Stomach (tissue), 9 donors: Measurements from ENCODE around the gene CHST11. TPM values are rescaled to one million over a fixed set of nuclear protein-coding genes. Genes with fewer than 3 reads are reported as not detected.

Experiments used
- DNase-seq, 2 donors: peaks; one replicate each; pipeline versions ENCODE4 v3.0.0 to v3.0.0-alpha.2; 2013 to 2019
- H3K27ac ChIP-seq, 5 donors: fragments of 200-600 bp in 4 of 5; sonication (generic) in 4 of 5; one replicate each; pipeline ENCODE4 v1.5.1; 2013 to 2019; ENCODE audit warnings: mild to moderate bottlenecking in 1 of 5, moderate library complexity in 1 of 5
- H3K27me3 ChIP-seq, 3 donors: fragments of 200-600 bp; sonication (generic); one replicate each; pipeline ENCODE4 v1.5.1; 2017 to 2019; ENCODE audit warnings: mixed run types in 1 of 3
- H3K36me3 ChIP-seq, 4 donors: fragments of 200-600 bp; sonication (generic); 1 replicate in 3 of 4; 2 replicates in 1 of 4; pipeline ENCODE4 v1.5.1; 2016 to 2019
- H3K4me1 ChIP-seq, 4 donors: fragments of 200-600 bp; sonication (generic); one replicate each; pipeline ENCODE4 v1.5.1; 2016 to 2019
- H3K4me3 ChIP-seq, 4 donors: fragments of 200-600 bp; sonication (generic) in 3 of 4; one replicate each; pipeline ENCODE4 v1.5.1; 2016 to 2019; ENCODE audit warnings: mild to moderate bottlenecking in 1 of 4
- H3K9me3 ChIP-seq, 4 donors: fragments of 200-600 bp; sonication (generic); one replicate each; pipeline ENCODE4 v1.5.1; 2016 to 2019
- EP300 ChIP-seq: sonication (generic); formaldehyde crosslinking; IDR thresholded peaks from one replicate; pipeline ENCODE4 v1.6.1; 2017; ENCODE audit warnings: antibody characterized with exemption
- POLR2A ChIP-seq, 4 donors: fragments of 450-650 bp; IDR thresholded peaks; one replicate each; pipeline ENCODE4 v1.6.1; 2016; ENCODE audit warnings: antibody characterized with exemption in 4 of 4, control low read depth in 2 of 4, mild to moderate bottlenecking in 1 of 4, moderate library complexity in 1 of 4
- POLR2AphosphoS5 ChIP-seq, 3 donors: sonication (generic); formaldehyde crosslinking; IDR thresholded peaks; one replicate each; pipeline ENCODE4 v1.6.1; 2016; ENCODE audit warnings: antibody characterized with exemption in 3 of 3
- WGBS, 5 donors: extraction: QIAGEN DNeasy Blood & Tissue Kit in 3 of 5; methylation state at CpG; one replicate each; pipeline versions ENCODE4 v1.1.5 to v1.1.7; 2013 to 2018; 5-methylcytosine and 5-hydroxymethylcytosine counted together
- intact Hi-C: fragments of 100-400 bp; cut with DNase I; formaldehyde crosslinking; loops from one replicate; pipeline ENCODE4 v1.15.1; 2023; ENCODE audit warnings: low total_unique reads
- polyA plus RNA-seq, 3 donors: library from polyadenylated mRNA; stranded (reverse); fragments of 200-250 nt; gene quantifications; one replicate each; pipeline ENCODE4 v1.2.3, GENCODE V29; 2013
- total RNA-seq, 5 donors: library from RNA; depleted of rRNA; stranded (reverse); fragments of >200 nt; gene quantifications; one replicate each; pipeline versions ENCODE4 v1.1.0 to v1.2.3, GENCODE V29; 2014 to 2016
- TF ChIP-seq, protein P1 (sequence below), 7 experiments: fragments of 450-650 bp in 4 of 7; fragments of 200-600 bp in 3 of 7; sonication (generic) in 3 of 7; IDR thresholded peaks; one replicate each; pipeline ENCODE4 v1.5.1; 2016 to 2019; ENCODE audit warnings: antibody characterized with exemption in 7 of 7, control low read depth in 2 of 7, mild to moderate bottlenecking in 1 of 7
- donor health status: healthy with polysubstance abuse.
- donor health status: Bipolar disorder and iron deficiency.
- donor health status: healthy.

The CHST11 gene
- total and polyA plus RNA-seq, 8 donors: 2.3 to 192 (median 18.6) TPM

DNA sequence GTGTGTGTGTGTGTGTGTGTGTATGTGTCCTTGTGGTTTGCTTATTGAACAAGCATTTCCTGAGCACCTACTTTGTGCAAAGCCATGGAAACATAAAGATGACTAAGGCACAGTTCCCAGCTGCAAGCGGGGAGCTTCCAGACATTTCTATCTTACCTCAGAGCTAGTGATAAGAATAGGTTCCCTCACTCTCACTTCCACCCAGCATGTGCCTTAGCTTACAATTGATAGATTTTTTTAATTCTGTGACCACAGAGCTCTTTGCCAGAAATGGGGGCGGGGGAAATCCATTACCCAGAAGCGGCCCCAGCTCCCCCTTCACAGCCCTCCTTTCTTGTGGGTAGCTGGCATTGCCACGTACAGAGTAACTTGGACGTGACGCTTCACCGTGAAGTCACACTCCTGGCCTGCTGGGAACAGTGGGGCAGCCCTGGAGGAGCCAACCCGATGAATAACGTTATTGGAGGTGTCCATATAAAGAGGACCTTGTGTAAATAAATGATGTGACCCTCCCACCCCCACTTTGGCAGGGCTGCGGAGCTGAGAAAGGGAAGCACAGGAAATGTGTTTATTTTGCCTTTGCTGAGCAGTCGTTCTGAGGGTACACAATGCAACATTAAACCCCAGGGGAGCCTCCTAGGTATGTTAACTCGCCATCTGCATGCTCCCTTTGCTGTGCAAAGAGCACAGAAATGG, 238.9 kb downstream of the CHST11 start:
- peak overlapping the region in 1 of 5 donors; percentile 14 for H3K27ac ChIP-seq
- H3K9me3 ChIP-seq: no peaks in the 10 kb centered on the region
- 23 to 52% (median 44%) methylated on average over 12 of the region's 12 CpGs for WGBS, 5 donors
- intact Hi-C loops: no loop called here
- no peaks in the 10 kb centered on the region for H3K27me3 ChIP-seq
- DNase-seq: peak in 1 of 2 donors; percentile 71
- H3K36me3 ChIP-seq: no peaks in the 10 kb centered on the region
- TF ChIP-seq EP300 (no peak), POLR2A (IDR thresholded peaks at IDR 0.05) (no peak)
- no peak overlapping the region for H3K4me3 ChIP-seq
- H3K4me1 ChIP-seq: peaks cover 4 to 37% (median 14%) of the 10 kb centered on the region in 4 donors

DNA sequence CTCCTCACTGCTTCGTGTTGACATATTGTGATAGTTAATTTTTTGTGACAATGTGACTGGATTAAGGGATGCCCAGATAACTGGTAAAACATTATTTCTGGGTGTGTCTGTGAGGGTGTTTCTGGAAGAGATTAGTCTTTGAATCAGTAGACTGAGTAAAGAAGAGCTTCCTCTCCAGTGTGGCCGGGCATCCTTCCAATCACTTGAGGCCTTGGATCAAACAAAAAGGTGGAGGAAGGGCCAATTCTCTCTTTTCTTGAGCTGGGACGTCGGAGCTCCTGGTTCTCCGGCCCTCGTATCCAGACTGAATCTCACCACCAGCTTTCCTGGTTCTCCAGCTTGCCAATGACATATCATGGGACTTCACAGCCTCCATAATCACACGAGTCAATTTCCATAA, 240.4 kb downstream of the CHST11 start:
- TF ChIP-seq EP300 (no peak), POLR2AphosphoS5 (IDR thresholded peaks at IDR 0.05) (no peak), POLR2A (IDR thresholded peaks at IDR 0.05) (no peak)
- TF ChIP-seq, protein P1, sequence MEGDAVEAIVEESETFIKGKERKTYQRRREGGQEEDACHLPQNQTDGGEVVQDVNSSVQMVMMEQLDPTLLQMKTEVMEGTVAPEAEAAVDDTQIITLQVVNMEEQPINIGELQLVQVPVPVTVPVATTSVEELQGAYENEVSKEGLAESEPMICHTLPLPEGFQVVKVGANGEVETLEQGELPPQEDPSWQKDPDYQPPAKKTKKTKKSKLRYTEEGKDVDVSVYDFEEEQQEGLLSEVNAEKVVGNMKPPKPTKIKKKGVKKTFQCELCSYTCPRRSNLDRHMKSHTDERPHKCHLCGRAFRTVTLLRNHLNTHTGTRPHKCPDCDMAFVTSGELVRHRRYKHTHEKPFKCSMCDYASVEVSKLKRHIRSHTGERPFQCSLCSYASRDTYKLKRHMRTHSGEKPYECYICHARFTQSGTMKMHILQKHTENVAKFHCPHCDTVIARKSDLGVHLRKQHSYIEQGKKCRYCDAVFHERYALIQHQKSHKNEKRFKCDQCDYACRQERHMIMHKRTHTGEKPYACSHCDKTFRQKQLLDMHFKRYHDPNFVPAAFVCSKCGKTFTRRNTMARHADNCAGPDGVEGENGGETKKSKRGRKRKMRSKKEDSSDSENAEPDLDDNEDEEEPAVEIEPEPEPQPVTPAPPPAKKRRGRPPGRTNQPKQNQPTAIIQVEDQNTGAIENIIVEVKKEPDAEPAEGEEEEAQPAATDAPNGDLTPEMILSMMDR (IDR thresholded peaks at IDR 0.05): no peak
- H3K4me1 ChIP-seq: peaks cover 4 to 35% (median 16%) of the 10 kb centered on the region in 4 donors
- H3K9me3 ChIP-seq: no peaks in the 10 kb centered on the region
- intact Hi-C loops: no loop called here
- H3K27ac ChIP-seq: no peak overlapping the region
- WGBS, 5 donors: 87 to 93% (median 91%) methylated on average over 7 of the region's 7 CpGs
- DNase-seq: no peak
- H3K36me3 ChIP-seq: no peaks in the 10 kb centered on the region
- H3K4me3 ChIP-seq: no peak overlapping the region
- no peaks in the 10 kb centered on the region for H3K27me3 ChIP-seq

DNA sequence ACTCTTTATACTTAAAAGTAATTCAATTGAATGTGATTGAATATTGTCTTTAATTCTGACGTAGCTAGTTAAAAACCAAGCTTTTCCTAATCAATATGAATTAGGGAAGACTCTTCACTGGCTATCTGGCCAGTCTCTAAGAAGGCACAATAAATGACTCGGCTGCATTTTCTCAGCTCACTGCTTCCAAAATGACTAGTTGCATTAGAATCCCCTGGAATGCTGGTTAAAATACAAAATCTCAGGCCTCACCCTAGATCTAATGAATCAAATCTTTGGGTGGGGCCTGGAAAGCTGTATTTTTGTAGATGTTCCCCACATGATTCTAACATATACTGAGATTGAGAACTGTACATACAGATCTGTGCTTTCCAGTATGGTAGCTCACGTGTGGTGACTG, 242.1 kb downstream of the CHST11 start:
- intact Hi-C loops: no loop called here

DNA sequence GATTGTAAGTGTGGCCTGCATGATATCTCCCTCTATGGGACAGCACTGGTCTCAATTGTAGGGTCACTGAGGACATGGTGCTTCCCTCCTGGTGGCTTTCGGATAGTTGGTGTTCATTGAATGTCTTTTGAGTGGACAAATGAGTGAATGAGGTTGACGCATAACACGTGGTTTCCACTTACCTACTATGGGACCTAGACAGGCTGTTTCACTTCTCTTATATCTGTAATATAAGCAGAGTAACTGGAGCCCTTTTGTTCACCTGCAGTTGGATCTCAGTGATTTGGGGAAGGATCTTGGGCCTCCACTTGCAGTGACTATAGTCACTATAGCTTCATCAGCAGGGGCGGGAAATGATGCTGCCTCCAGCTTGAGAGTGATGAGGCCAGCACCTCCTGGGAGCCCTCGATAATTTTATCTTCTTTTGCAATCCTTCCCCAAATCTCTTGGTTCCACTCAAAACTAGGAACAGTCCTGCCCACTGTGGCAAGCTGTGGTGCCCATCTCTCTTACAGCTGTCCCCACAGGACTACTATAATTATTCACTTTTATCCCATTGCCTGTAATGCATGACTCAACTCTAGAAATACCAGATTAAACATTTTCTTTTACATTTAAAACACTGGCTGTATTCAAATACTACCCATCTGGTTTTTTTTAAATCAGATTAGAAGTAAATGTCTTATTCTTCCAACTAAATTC, 242.9 kb downstream of the CHST11 start:
- no peaks in the 10 kb centered on the region for H3K9me3 ChIP-seq
- intact Hi-C loops: no loop called here
- DNase-seq: no peak
- H3K4me3 ChIP-seq: no peak overlapping the region
- 81 to 92% (median 87%) methylated on average over 5 of the region's 5 CpGs for WGBS, 5 donors
- TF ChIP-seq POLR2A (IDR thresholded peaks at IDR 0.05): no peak
- no peak for TF ChIP-seq POLR2AphosphoS5 (IDR thresholded peaks at IDR 0.05)
- no peak overlapping the region for H3K27ac ChIP-seq
- H3K4me1 ChIP-seq: peaks cover 4 to 30% (median 12%) of the 10 kb centered on the region in 4 donors
- H3K27me3 ChIP-seq: no peaks in the 10 kb centered on the region
- no peaks in the 10 kb centered on the region for H3K36me3 ChIP-seq

More for the DNA sequence above, 242.1 kb downstream of the CHST11 start:
- H3K27me3 ChIP-seq: no peaks in the 10 kb centered on the region
- peaks cover 4 to 38% (median 16%) of the 10 kb centered on the region in 4 donors for H3K4me1 ChIP-seq
- H3K36me3 ChIP-seq: no peaks in the 10 kb centered on the region
- DNase-seq: no peak
- no peaks in the 10 kb centered on the region for H3K9me3 ChIP-seq
- H3K27ac ChIP-seq: no peak overlapping the region
- no peak for TF ChIP-seq POLR2A (IDR thresholded peaks at IDR 0.05)
- TF ChIP-seq, protein P1 (IDR thresholded peaks at IDR 0.05): no peak
- TF ChIP-seq EP300: no peak
- no peak for TF ChIP-seq POLR2AphosphoS5 (IDR thresholded peaks at IDR 0.05)
- 61 to 71% (median 63%) methylated on average over 3 of the region's 3 CpGs for WGBS, 5 donors
- H3K4me3 ChIP-seq: no peak overlapping the region

DNA sequence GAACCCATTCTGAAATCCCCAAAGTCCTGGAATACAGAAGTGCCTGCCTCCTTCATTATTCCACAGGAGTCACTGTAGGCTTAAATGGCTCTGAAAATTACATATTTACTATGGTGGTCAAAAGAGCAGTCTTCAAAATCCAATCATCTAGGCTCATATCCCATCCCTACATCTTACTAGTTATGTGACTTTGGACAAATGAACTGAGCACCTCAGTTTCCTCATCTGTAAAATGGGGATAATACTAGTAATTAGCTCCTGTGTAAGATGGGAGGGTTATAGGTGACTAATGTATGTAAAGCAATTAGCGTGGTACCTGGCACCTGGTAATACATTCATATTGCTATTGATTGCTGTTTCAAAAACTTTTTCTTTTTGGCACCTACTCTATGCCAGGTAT, 243.6 kb downstream of the CHST11 start:
- H3K36me3 ChIP-seq: no peaks in the 10 kb centered on the region
- H3K9me3 ChIP-seq: no peaks in the 10 kb centered on the region
- TF ChIP-seq POLR2AphosphoS5 (IDR thresholded peaks at IDR 0.05) (no peak), POLR2A (IDR thresholded peaks at IDR 0.05) (no peak), EP300 (no peak)
- TF ChIP-seq, protein P1 (IDR thresholded peaks at IDR 0.05): no peak
- WGBS, 5 donors: 94 to 100% (median 95%) methylated on average over 1 of the region's 1 CpG
- intact Hi-C loops: no loop called here
- no peak for DNase-seq
- peaks cover 4 to 27% (median 9%) of the 10 kb centered on the region in 4 donors for H3K4me1 ChIP-seq
- no peak overlapping the region for H3K4me3 ChIP-seq
- no peaks in the 10 kb centered on the region for H3K27me3 ChIP-seq
- no peak overlapping the region for H3K27ac ChIP-seq
